GM12878 (cell line): ENCODE results near the gene SEL1L2. TPM values are rescaled to one million over a fixed set of nuclear protein-coding genes. Genes with fewer than 3 reads are reported as not detected.

Experiments
- ATAC-seq: fragments of 200-7000 bp; cut with Tn5 transposase; 3 replicates; pipeline ENCODE4 v1.9.1; 2020; ENCODE audit warnings: mild to moderate bottlenecking, moderate library complexity
- BruUV-seq: library from RNA; stranded (reverse); fragments of 400-500 nt; replicated peaks from 2 replicates; lab custom pipeline; 2021; lab: Mats Ljungman, UMichigan
- CTCF ChIA-PET: fragments of 300-600 bp; sonication (Branson Sonifier 250); formaldehyde crosslinking; extraction: SDS; loops from one replicate; lab custom pipeline; 2021; ENCODE audit warnings: inconsistent platforms; lab: Yijun Ruan, JAX
- POLR2A ChIA-PET: fragments of 350-600 bp; formaldehyde crosslinking; extraction: SDS; loops from one replicate; lab custom pipeline; 2021; ENCODE audit warnings: inconsistent platforms; lab: Charles Lee
- RAD21 ChIA-PET: fragments of 300-600 bp; sonication (Branson Sonifier 250); formaldehyde crosslinking; loops from one replicate; lab custom pipeline; 2023; ENCODE audit warnings: antibody characterized with exemption; ENCODE audit not compliant: unreplicated experiment; lab: Charles Lee
- SMC1A ChIA-PET: fragments of 300-600 bp; sonication (Branson Sonifier 250); formaldehyde crosslinking; loops from one replicate; lab custom pipeline; 2023; ENCODE audit not compliant: unreplicated experiment, uncharacterized antibody; lab: Charles Lee
- DNase-seq: peaks from one replicate; pipeline ENCODE4 v3.0.0-alpha.2; 2011; ENCODE audit warnings: low read depth, low spot score
- FAIRE-seq: peaks from 3 replicates; lab custom pipeline; 2011; peaks lifted over from hg19 to GRCh38; lab: Jason Lieb, UNC
- H2AFZ ChIP-seq: 2 replicates; pipeline ENCODE4 v1.6.0; 2011; ENCODE audit warnings: low read depth, low read length, control low read depth; ENCODE audit not compliant: control insufficient read depth
- H3K27ac ChIP-seq: 2 replicates; pipeline ENCODE4 v1.5.1; 2011; ENCODE audit warnings: control low read depth; ENCODE audit not compliant: control insufficient read depth, insufficient read depth
- H3K27me3 ChIP-seq, 2 experiments: replicated peaks in 1 of 2; 2 replicates each; pipeline versions ENCODE4 v1.6.0 to v1.6.1; 2011; ENCODE audit warnings: low read length in 1 of 2; ENCODE audit not compliant: control insufficient read depth in 2 of 2, insufficient read depth in 2 of 2
- H3K36me3 ChIP-seq, 2 experiments: 2 replicates each; pipeline ENCODE4 v1.5.1; 2011; ENCODE audit warnings: low read length in 1 of 2; ENCODE audit not compliant: control insufficient read depth in 2 of 2, insufficient read depth in 2 of 2
- H3K4me1 ChIP-seq: 2 replicates; pipeline ENCODE4 v1.6.1; 2011; ENCODE audit warnings: mild to moderate bottlenecking, low read length, moderate library complexity, mixed read lengths; ENCODE audit not compliant: control insufficient read depth, insufficient read depth
- H3K4me2 ChIP-seq: 2 replicates; pipeline ENCODE4 v1.6.0; 2011; ENCODE audit warnings: control low read depth; ENCODE audit not compliant: control insufficient read depth, insufficient read depth
- H3K4me3 ChIP-seq: fragments of 200-600 bp; sonication (generic); 2 replicates; pipeline ENCODE4 v1.5.1; 2016
- H3K79me2 ChIP-seq: 2 replicates; pipeline ENCODE4 v1.6.0; 2011; ENCODE audit warnings: low read length; ENCODE audit not compliant: control insufficient read depth, insufficient read depth
- H3K9ac ChIP-seq: 2 replicates; pipeline ENCODE4 v1.8.0; 2011; ENCODE audit warnings: low read length, control low read depth, mixed read lengths; ENCODE audit not compliant: control insufficient read depth, insufficient read depth
- H3K9me3 ChIP-seq: replicated peaks from 3 replicates; pipeline ENCODE4 v1.5.1; 2011; ENCODE audit warnings: mild to moderate bottlenecking, low read length; ENCODE audit not compliant: control insufficient read depth, insufficient read depth
- H4K20me1 ChIP-seq: 2 replicates; pipeline ENCODE4 v1.6.0; 2011; ENCODE audit not compliant: control insufficient read depth, insufficient read depth
- CBX5 ChIP-seq: sonication (generic); IDR thresholded peaks from 2 replicates; pipeline ENCODE4 v1.6.1; 2016; ENCODE audit warnings: low read depth, moderate library complexity, mild to moderate bottlenecking, inconsistent platforms
- KLF5 ChIP-seq: fragments of 450-650 bp; IDR thresholded peaks from 2 replicates; pipeline ENCODE4 v1.6.1; 2014; ENCODE audit warnings: mild to moderate bottlenecking; ENCODE audit not compliant: partially characterized antibody
- NR2C2 ChIP-seq: IDR thresholded peaks from 2 replicates; pipeline ENCODE4 v1.6.1; 2011; ENCODE audit warnings: borderline replicate concordance, low read depth; ENCODE audit not compliant: control insufficient read depth, insufficient read length
- TAF1 ChIP-seq: IDR thresholded peaks from 2 replicates; pipeline ENCODE4 v1.6.1; 2011; ENCODE audit warnings: mild to moderate bottlenecking, low read depth, low read length, borderline replicate concordance
- YBX1 ChIP-seq: fragments of 450-650 bp; IDR thresholded peaks from 2 replicates; pipeline ENCODE4 v1.6.1; 2016; ENCODE audit warnings: antibody characterized with exemption
- whole genome bisulfite sequencing: methylation state at CpG from one replicate; pipeline ENCODE4 v1.1.6; 2016; ENCODE audit warnings: low lambda C conversion rate; ENCODE audit not compliant: insufficient replicate concordance, insufficient coverage; ENCODE audit errors: missing lambda C conversion rate; 5-methylcytosine and 5-hydroxymethylcytosine counted together
- in situ Hi-C: fragments of 300-500 bp; cut with MboI; formaldehyde crosslinking; loops from 9 replicates; pipeline ENCODE4 v1.14.3; 2018; ENCODE audit warnings: mixed read lengths
- intact Hi-C: fragments of 100-400 bp; cut with micrococcal nuclease; formaldehyde crosslinking; loops from one replicate; pipeline ENCODE4 v1.14.2; 2022; ENCODE audit not compliant: unreplicated experiment
- polyA plus RNA-seq, 11 experiments: library from polyadenylated mRNA; depleted of rRNA in 4 of 11; unstranded in 6 of 11; stranded (reverse) in 5 of 11; fragments of >200 nt; fragmentation: Nextera tagmentation in 4 of 11; fragmentation: Illumina TruSeq in 1 of 11; extraction: Ambion mirVana in 4 of 11; extraction: Trizol in 1 of 11; gene quantifications; 1 replicate in 1 of 11; 2 replicates in 10 of 11; pipeline versions ENCODE4 v1.2.1 to v1.2.3, GENCODE V29; 2011 to 2016; ENCODE audit warnings: inconsistent platforms in 2 of 11, missing spikeins in 2 of 11, low read depth in 1 of 11
- total RNA-seq, 4 experiments: library from RNA; depleted of rRNA in 3 of 4; stranded (reverse); fragments of >200 nt in 3 of 4; fragmentation: Illumina TruSeq in 1 of 4; extraction: Trizol in 1 of 4; gene quantifications; 2 replicates each; pipeline versions ENCODE4 v1.2.1 to v1.2.3, GENCODE V29; 2013 to 2021
- TF ChIP-seq, protein P1 (sequence below): IDR thresholded peaks from 2 replicates; pipeline ENCODE4 v1.6.1; 2012; ENCODE audit warnings: improper control_type of control experiment, low read depth, low read length; ENCODE audit not compliant: insufficient replicate concordance
- TF ChIP-seq, protein P2 (sequence below): fragments of 450-650 bp; IDR thresholded peaks from 2 replicates; pipeline ENCODE4 v1.6.1; 2017; ENCODE audit warnings: low read depth, mild to moderate bottlenecking, moderate library complexity

Gene SEL1L2
- total and polyA plus RNA-seq, 10 of the 15 experiments (the other 5 are each of a cell fraction or from before 2014, with no cell fraction given), result not detected

DNA sequence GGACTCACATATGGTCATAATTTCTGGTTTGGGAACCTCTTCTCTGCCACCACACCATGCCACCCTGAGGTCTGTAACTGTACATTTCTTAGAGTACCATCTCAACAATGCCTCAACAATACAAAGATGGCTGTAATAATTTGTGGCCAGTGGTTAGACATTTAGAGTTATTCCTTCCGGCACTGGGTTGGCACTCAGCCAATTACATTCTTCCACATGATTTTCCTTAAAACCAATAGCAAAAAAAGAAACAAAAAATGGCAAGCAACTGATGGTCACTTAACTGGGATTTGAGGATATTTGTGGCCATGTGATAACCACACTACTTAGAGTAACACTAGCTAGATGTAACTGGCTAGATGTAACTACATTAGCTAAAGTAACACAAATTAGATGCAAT lies 79.9 kb downstream of the SEL1L2 start:
- H3K27ac ChIP-seq, result no peak overlapping the region
- 88% methylated on average over 1 of the region's 1 CpG for WGBS
- no peaks in the 10 kb centered on the region for H4K20me1 ChIP-seq
- intact Hi-C loops, result no loop called here
- TF ChIP-seq YBX1 (no peak), KLF5 (no peak), NR2C2 (no peak), TAF1 (no peak), CBX5 (no peak)
- TF ChIP-seq, protein P1, sequence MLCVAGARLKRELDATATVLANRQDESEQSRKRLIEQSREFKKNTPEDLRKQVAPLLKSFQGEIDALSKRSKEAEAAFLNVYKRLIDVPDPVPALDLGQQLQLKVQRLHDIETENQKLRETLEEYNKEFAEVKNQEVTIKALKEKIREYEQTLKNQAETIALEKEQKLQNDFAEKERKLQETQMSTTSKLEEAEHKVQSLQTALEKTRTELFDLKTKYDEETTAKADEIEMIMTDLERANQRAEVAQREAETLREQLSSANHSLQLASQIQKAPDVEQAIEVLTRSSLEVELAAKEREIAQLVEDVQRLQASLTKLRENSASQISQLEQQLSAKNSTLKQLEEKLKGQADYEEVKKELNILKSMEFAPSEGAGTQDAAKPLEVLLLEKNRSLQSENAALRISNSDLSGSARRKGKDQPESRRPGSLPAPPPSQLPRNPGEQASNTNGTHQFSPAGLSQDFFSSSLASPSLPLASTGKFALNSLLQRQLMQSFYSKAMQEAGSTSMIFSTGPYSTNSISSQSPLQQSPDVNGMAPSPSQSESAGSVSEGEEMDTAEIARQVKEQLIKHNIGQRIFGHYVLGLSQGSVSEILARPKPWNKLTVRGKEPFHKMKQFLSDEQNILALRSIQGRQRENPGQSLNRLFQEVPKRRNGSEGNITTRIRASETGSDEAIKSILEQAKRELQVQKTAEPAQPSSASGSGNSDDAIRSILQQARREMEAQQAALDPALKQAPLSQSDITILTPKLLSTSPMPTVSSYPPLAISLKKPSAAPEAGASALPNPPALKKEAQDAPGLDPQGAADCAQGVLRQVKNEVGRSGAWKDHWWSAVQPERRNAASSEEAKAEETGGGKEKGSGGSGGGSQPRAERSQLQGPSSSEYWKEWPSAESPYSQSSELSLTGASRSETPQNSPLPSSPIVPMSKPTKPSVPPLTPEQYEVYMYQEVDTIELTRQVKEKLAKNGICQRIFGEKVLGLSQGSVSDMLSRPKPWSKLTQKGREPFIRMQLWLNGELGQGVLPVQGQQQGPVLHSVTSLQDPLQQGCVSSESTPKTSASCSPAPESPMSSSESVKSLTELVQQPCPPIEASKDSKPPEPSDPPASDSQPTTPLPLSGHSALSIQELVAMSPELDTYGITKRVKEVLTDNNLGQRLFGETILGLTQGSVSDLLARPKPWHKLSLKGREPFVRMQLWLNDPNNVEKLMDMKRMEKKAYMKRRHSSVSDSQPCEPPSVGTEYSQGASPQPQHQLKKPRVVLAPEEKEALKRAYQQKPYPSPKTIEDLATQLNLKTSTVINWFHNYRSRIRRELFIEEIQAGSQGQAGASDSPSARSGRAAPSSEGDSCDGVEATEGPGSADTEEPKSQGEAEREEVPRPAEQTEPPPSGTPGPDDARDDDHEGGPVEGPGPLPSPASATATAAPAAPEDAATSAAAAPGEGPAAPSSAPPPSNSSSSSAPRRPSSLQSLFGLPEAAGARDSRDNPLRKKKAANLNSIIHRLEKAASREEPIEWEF, result no peak
- TF ChIP-seq, protein P2, sequence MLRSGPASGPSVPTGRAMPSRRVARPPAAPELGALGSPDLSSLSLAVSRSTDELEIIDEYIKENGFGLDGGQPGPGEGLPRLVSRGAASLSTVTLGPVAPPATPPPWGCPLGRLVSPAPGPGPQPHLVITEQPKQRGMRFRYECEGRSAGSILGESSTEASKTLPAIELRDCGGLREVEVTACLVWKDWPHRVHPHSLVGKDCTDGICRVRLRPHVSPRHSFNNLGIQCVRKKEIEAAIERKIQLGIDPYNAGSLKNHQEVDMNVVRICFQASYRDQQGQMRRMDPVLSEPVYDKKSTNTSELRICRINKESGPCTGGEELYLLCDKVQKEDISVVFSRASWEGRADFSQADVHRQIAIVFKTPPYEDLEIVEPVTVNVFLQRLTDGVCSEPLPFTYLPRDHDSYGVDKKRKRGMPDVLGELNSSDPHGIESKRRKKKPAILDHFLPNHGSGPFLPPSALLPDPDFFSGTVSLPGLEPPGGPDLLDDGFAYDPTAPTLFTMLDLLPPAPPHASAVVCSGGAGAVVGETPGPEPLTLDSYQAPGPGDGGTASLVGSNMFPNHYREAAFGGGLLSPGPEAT, result no peak
- TF ChIP-seq, all 136 proteins: peak for 0
- Histone ChIP-seq H3K4me2 (no peak overlapping the region), H3K9me3 (no peaks in the 10 kb centered on the region), H3K4me3 (no peak overlapping the region), H3K9ac (no peak overlapping the region), H2AFZ (no peak overlapping the region), H3K79me2 (no peaks in the 10 kb centered on the region), H3K36me3 (no peaks in the 10 kb centered on the region), H3K4me1 (no peaks in the 10 kb centered on the region), H3K27me3 (peaks cover 0 to 2% of the 10 kb centered on the region in 2 experiments; a peak in 1 of 4 replicates)
- CTCF ChIA-PET, result interaction anchor here (1.3 to 1.5 kb wide), 2 partner anchors 9 to 91 kb away, joined by 4 read pairs; no protein-coding TSS in a partner anchor
- DNase-seq (no peak), FAIRE-seq (no peak), ATAC-seq (no peak)
- RAD21 ChIA-PET, result no interaction called here
- no TSS peak for BruUV-seq
- POLR2A ChIA-PET, result no interaction called here
- SMC1A ChIA-PET, result no interaction called here
- in situ Hi-C loops, result no loop called here
